Activated naive CD8-positive, alpha-beta T cell treated with anti-CD3 and anti-CD28 coated beads, Interleukin-2, amount 10 ng/mL, durations not matched to agents 7 days and 5 days (primary cell): Measurements from ENCODE around the gene DDX41. TPM values are rescaled to one million over a fixed set of nuclear protein-coding genes. Genes with fewer than 3 reads are reported as not detected.
A peak's percentile ranks its signal among the peaks of the same experiment; 100 is the strongest.

Source experiments
- ATAC-seq: fragments of 150-1000 bp; cut with Tn5 transposase; one replicate; pipeline ENCODE4 v1.10.0; 2021; ENCODE audit warnings: low read depth, moderate library complexity
- POLR2A ChIA-PET: fragments of 350-600 bp; sonication (Branson Sonifier 250); formaldehyde crosslinking; loops from one replicate; lab custom pipeline; 2021; ENCODE audit warnings: antibody characterized with exemption; lab: Charles Lee
- DNase-seq: peaks from one replicate; pipeline ENCODE4 v3.0.0; 2021
- H3K27ac Mint-ChIP-seq: one replicate; pipeline ENCODE4 v1.8.0; 2022; ENCODE audit warnings: mild to moderate bottlenecking, mixed read lengths
- H3K27me3 Mint-ChIP-seq: one replicate; pipeline ENCODE4 v1.8.0; 2022; ENCODE audit warnings: mild to moderate bottlenecking, moderate library complexity, mixed read lengths
- H3K36me3 Mint-ChIP-seq: one replicate; pipeline ENCODE4 v1.8.0; 2021; ENCODE audit warnings: mild to moderate bottlenecking, mixed read lengths
- H3K4me1 Mint-ChIP-seq: one replicate; pipeline ENCODE4 v1.8.0; 2021; ENCODE audit warnings: mixed read lengths
- H3K4me3 Mint-ChIP-seq: one replicate; pipeline ENCODE4 v1.8.0; 2022; ENCODE audit warnings: mild to moderate bottlenecking, moderate library complexity, mixed read lengths
- H3K9me3 Mint-ChIP-seq: one replicate; pipeline ENCODE4 v1.8.0; 2021; ENCODE audit warnings: mixed read lengths
- total RNA-seq, 2 experiments: library from RNA; stranded (reverse); gene quantifications; one replicate each; pipeline ENCODE4 v1.2.3, GENCODE V29; 2021

Gene DDX41
- total RNA-seq, 2 experiments from 2014 or later, result 132 to 135 TPM

DNA sequence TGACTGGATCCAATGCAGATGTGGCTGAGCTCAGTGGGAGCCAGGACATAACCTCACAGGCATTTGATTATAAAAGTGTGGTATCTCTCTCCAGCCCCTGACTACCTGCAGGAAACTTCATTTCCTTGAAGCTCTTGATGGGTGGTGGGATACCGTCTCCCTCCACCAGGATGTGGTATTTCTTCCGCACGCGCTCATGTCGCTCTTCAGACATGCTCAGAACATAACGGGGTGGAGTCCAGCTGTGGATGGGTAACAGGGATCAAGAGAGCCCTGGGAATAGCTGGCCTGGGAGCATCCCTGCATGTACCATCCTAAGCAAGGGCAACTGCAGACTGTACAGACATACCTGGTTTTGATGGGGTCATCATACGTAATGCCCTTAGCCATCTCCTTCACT, 1.2 kb downstream of the DDX41 start:
- H3K4me1 Mint-ChIP-seq, result peaks cover 33% of the 10 kb centered on the region

DNA sequence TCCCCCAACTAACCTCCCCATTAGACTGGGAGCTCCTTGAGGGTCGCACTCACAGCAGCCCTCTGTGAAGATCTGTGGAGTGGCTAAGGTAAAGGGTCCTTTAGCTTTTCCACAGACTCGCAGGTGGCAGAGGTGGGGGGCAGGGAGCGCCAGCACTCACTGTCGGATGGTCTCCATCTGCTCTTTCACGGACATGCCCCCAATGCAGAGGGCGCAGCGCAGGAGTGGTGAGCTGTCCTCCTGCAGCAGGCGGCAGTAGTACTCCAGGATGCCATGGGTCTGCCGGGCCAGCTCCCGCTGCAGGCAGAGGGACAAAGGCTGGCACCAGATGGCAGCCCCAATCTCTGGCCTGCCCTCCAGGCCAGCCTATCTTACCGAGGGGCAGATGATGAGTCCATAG, 2.2 kb downstream of the DDX41 start:
- H3K36me3 Mint-ChIP-seq, result peaks cover 40% of the 10 kb centered on the region
- H3K4me1 Mint-ChIP-seq, result peaks cover 33% of the 10 kb centered on the region
- POLR2A ChIA-PET, result interaction anchor here (0.9 kb wide), 1 partner anchor 124 kb away, joined by 3 read pairs; no protein-coding TSS in a partner anchor
- DNase-seq (no peak), ATAC-seq (no peak)
- H3K4me3 Mint-ChIP-seq, result no peak overlapping the region
- H3K9me3 Mint-ChIP-seq, result no peaks in the 10 kb centered on the region
- no peaks in the 10 kb centered on the region for H3K27me3 Mint-ChIP-seq
- peak overlapping the region; percentile 58 for H3K27ac Mint-ChIP-seq

More for the DNA sequence above, 1.2 kb downstream of the DDX41 start:
- no peak for ATAC-seq
- H3K36me3 Mint-ChIP-seq, result peaks cover 44% of the 10 kb centered on the region
- no peak for DNase-seq
- H3K4me3 Mint-ChIP-seq, result peak overlapping the region; percentile 99
- H3K27me3 Mint-ChIP-seq, result no peaks in the 10 kb centered on the region
- POLR2A ChIA-PET, result interaction anchor here (0.6 to 2.8 kb wide), 5 partner anchors 19 to 136 kb away, joined by 3 to 13 read pairs (median 4); partner anchors contain the start of genes PDLIM7 and TMED9
- no peaks in the 10 kb centered on the region for H3K9me3 Mint-ChIP-seq
- peak overlapping the region; percentile 64 for H3K27ac Mint-ChIP-seq

- Mint-ChIP-seq H3K4me1 (peaks cover 30% of the 10 kb centered on the region), H3K27me3 (no peaks in the 10 kb centered on the region), H3K27ac (no peak overlapping the region), H3K36me3 (peaks cover 40% of the 10 kb centered on the region), H3K4me3 (peak overlapping the region; percentile 47), H3K9me3 (no peaks in the 10 kb centered on the region)
- ATAC-seq, result no peak
- no peak for DNase-seq
- POLR2A ChIA-PET, result no interaction called here
Measured at GRCh38 chr5:177513500-177513899, 3.3 kb downstream of the DDX41 start.

DNA sequence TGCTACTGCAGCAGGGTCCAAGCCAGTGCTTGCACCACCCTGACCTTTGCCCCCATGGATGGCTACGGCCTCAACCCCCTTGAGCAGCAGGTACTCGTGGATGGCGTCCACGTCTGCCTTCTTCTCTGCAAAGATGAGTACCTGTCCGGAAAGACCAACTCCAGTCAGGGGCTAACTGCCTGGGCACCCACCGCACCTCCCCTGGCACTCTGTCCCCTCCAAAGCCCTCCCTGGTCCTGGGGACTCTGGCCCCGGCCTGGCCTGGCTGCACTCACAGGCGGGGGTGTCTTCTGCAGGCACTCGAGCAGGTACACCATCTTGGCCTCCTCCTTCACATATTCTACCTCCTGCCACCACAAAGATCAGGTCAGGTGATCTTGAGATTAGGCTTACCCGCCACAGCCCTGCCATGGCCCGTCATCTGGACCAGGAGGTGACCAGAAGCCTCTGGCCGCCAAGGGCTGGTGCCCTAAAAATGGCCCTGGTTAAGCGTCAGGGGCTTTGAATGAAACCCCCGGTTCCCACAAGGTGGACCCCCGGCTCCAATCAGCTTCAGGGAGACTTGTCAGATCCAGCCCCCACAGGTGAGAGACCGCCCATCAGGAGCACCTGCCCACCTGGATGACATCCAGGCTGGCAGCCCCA, 3.9 kb downstream of the DDX41 start:
- no peak for ATAC-seq
- no peaks in the 10 kb centered on the region for H3K9me3 Mint-ChIP-seq
- no peak overlapping the region for H3K27ac Mint-ChIP-seq
- DNase-seq, result no peak
- no peak overlapping the region for H3K4me3 Mint-ChIP-seq
- H3K4me1 Mint-ChIP-seq, result peaks cover 30% of the 10 kb centered on the region
- peaks cover 41% of the 10 kb centered on the region for H3K36me3 Mint-ChIP-seq
- POLR2A ChIA-PET, result no interaction called here
- no peaks in the 10 kb centered on the region for H3K27me3 Mint-ChIP-seq

- Mint-ChIP-seq H3K9me3 (no peaks in the 10 kb centered on the region), H3K4me3 (no peak overlapping the region), H3K36me3 (peaks cover 41% of the 10 kb centered on the region), H3K4me1 (peaks cover 28% of the 10 kb centered on the region), H3K27ac (no peak overlapping the region), H3K27me3 (no peaks in the 10 kb centered on the region)
- POLR2A ChIA-PET, result no interaction called here
- ATAC-seq (no peak), DNase-seq (no peak)
Measured at GRCh38 chr5:177511796-177512675, 4.7 kb downstream of the DDX41 start.

GRCh38 chr5:177511181-177511580, 5.6 kb downstream of the DDX41 start:
- Mint-ChIP-seq H3K4me1 (peaks cover 24% of the 10 kb centered on the region), H3K36me3 (peaks cover 38% of the 10 kb centered on the region), H3K27ac (no peak overlapping the region), H3K4me3 (no peak overlapping the region), H3K27me3 (no peaks in the 10 kb centered on the region), H3K9me3 (no peaks in the 10 kb centered on the region)
- POLR2A ChIA-PET, result no interaction called here
- DNase-seq (no peak), ATAC-seq (no peak)

DNA sequence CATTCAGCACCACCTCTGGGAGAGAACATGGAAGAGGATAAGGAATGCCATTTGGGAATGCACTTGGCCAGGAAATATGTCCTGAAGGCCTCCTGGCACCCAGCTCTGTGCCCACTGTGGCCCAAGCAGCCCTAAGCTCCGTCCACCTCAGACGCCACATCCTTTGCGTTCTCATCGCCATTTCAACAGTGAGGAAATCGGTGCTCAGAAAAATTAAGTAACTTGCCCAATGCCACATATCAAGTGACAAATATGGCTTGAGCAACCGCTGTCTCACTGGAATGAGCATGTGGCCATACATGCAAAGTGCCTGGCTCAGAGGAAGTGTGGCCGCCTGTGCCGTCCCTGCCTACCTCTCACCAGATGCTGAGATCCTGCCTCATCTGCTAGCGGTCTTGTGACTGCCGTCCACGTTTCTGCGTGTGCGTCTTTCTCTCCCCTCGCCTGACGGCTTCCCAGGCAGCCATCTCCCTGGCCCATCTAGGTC, 6.2 kb downstream of the DDX41 start:
- DNase-seq, result no peak
- Mint-ChIP-seq H3K9me3 (no peaks in the 10 kb centered on the region), H3K4me3 (no peak overlapping the region), H3K36me3 (peaks cover 32% of the 10 kb centered on the region), H3K4me1 (peaks cover 19% of the 10 kb centered on the region), H3K27ac (no peak overlapping the region), H3K27me3 (no peaks in the 10 kb centered on the region)
- POLR2A ChIA-PET, result no interaction called here
- no peak for ATAC-seq

DNA sequence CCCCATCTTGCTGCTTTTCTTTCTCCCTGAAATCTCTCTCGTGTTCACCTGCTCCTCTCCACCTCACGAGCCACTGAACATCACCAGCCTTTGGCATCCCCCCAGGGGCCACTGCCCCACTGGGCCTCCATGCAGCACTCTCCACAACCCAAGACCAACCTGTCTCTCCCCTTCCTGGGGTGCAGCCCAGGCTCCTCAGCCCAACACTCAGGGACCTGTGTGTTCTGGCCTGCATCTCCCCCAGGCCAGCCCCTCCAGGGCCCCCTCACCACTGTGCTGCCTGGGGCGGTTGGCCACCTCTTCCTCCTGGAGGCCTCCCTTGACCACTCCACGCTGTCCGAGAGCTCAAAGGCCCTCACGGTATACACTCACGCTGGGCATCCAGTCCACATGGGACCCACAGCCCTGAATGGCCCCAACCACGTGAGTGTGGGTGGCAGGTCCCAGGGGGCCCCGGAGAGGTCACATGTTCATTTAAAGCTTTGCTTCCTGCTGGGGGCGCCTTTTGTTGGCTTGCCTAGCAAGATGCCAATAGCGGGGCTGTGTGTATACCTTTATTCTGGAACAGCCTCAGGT, 6.7 kb downstream of the DDX41 start:
- POLR2A ChIA-PET, result interaction anchor here (0.5 kb wide), 1 partner anchor 163 kb away, joined by 3 read pairs; no protein-coding TSS in a partner anchor
- no peak overlapping the region for H3K4me3 Mint-ChIP-seq
- peak overlapping the region; percentile 48 for H3K27ac Mint-ChIP-seq
- ATAC-seq (no peak), DNase-seq (no peak)
- H3K27me3 Mint-ChIP-seq, result no peaks in the 10 kb centered on the region
- H3K9me3 Mint-ChIP-seq, result no peaks in the 10 kb centered on the region
- H3K4me1 Mint-ChIP-seq, result peaks cover 16% of the 10 kb centered on the region
- H3K36me3 Mint-ChIP-seq, result peaks cover 27% of the 10 kb centered on the region

DNA sequence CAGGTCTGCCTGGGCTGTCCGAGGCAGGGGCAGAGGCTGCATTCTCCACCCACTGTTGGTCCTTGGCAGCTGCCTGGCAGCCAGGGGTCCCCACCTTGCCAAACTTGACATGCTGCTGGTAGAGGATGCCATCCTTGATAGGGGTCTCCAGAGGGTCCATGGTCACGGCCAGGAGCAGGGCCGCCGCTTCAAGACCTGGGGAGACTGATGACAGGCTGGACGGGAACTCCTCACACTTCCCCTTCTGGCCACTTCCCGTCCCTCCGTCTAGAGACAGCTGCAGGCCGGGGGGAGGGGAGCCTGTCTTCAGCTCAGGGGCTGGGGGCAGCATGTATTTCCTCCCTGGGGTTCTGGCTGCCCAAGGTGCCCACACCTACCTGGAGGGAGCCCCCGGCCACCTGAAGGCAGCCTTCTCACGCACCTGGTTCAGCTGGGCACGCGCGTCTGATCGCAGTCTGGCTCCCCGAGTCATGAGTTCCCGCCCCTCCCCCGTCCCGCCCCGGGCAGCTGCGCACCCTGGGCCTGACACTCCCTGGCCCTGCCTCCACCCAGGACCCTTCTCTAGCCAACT, 7.3 kb downstream of the DDX41 start, which contains the start of gene DOK3:
TSS of gene DOK3 (minus strand) at position 446 of the 571 bp plus-strand sequence. CDS start at position 160, 286 bp downstream.
- Mint-ChIP-seq H3K4me3 (no peak within 1 kb of the TSS), H3K27ac (peak within 1 kb of the TSS; percentile 56), H3K9me3 (no peaks in the 10 kb centered on the region), H3K27me3 (no peaks in the 10 kb centered on the region), H3K36me3 (peaks cover 26% of the 10 kb centered on the region), H3K4me1 (peaks cover 13% of the 10 kb centered on the region)
- ATAC-seq (no peak), DNase-seq (no peak)
- POLR2A ChIA-PET, result interaction anchor here (0.5 to 1.2 kb wide), 2 partner anchors 125 to 163 kb away, joined by 3 read pairs; partner anchors contain the start of gene SLC34A1

DNA sequence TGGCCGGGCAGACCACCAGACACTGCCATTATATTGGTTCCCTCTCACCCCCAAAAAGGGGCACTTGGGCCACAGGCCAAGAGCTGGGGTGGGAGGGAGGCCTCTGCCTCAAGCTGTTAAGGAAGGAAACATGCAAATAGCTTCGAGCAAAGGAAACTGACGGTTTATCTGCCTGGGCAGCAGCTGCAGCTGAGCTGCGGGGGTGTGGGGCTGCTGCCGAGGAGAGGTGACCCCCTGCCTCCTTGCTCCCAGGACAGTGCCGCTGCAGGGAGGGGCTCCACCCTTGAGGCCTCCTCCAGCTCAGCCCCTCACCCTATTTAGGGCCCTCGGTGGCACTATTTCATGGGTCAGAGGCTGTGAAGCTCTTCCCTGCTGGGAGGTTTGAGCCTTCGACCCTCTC, 7.9 kb downstream of the DDX41 start:
- Mint-ChIP-seq H3K27ac (peak overlapping the region; percentile 56), H3K9me3 (no peaks in the 10 kb centered on the region), H3K36me3 (peaks cover 22% of the 10 kb centered on the region), H3K27me3 (no peaks in the 10 kb centered on the region), H3K4me1 (peaks cover 9% of the 10 kb centered on the region), H3K4me3 (no peak overlapping the region)
- ATAC-seq, result no peak
- POLR2A ChIA-PET, result interaction anchor here (0.6 to 1.2 kb wide), 2 partner anchors 124 to 375 kb away, joined by 3 read pairs; partner anchors contain the start of genes NSD1 and SLC34A1
- no peak for DNase-seq

GRCh38 chr5:177508221-177508611, 8.5 kb downstream of the DDX41 start:
- Mint-ChIP-seq H3K27me3 (no peaks in the 10 kb centered on the region), H3K27ac (no peak overlapping the region), H3K36me3 (peaks cover 16% of the 10 kb centered on the region), H3K4me3 (no peak overlapping the region), H3K4me1 (peaks cover 7% of the 10 kb centered on the region), H3K9me3 (no peaks in the 10 kb centered on the region)
- ATAC-seq, result no peak
- POLR2A ChIA-PET, result interaction anchor here (1.2 kb wide), 1 partner anchor 123 kb away, joined by 3 read pairs; the partner anchor contains the start of gene SLC34A1
- no peak for DNase-seq

DNA sequence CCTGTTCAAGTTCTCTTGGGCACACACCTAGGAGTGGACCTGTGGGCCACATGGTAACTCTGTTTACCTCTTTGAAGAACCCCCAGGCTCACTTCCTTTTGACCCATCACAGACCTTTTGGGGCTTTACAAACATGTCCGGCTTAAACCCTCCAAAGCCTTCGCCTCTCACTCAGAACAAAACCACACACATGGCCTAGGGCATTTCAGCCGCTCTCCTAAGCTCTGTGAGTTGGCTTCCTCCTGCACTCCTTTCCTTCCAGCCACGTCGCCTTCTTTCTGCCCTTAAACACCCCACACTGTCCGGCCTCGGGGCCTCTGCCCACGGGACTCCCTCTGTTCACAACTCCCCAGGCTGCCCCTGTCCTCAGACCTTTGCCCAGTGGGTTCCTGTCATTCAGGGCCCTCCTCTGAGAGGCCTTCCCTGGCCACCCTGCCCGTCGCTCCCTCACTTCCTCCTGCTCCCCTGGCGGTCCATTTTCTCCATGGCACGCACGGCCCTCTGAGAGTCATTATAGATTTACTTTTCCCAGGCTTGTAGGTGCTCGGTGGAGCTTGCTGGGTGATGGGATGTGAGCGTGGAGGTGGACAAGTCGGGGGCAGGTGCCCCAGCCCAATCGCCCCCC, 9.1 kb downstream of the DDX41 start:
- DNase-seq (no peak), ATAC-seq (no peak)
- Mint-ChIP-seq H3K27ac (peak overlapping the region; percentile 18), H3K36me3 (peaks cover 16% of the 10 kb centered on the region), H3K9me3 (no peaks in the 10 kb centered on the region), H3K4me1 (peaks cover 9% of the 10 kb centered on the region), H3K4me3 (no peak overlapping the region), H3K27me3 (no peaks in the 10 kb centered on the region)
- POLR2A ChIA-PET, result no interaction called here
